Stimulated activated CD4-positive, alpha-beta T cell treated with anti-CD3 and anti-CD28 coated beads, TNF-alpha, amount 100 ng/mL, for 4 hours (primary cell): ENCODE data around the gene MFAP3.

Experiments used
- DNase-seq, 3 experiments: peaks; one replicate each; pipeline ENCODE4 v3.0.0-alpha.2; 2020; ENCODE audit warnings: low read depth in 3 of 3

Gene MFAP3

GRCh38 chr5:154092356-154093141 lies 53.8 kb downstream of the MFAP3 start:
- no peak for DNase-seq

GRCh38 chr5:154093142-154093532 lies 54.4 kb downstream of the MFAP3 start:
- DNase-seq, result no peak

GRCh38 chr5:154095904-154096303 lies 57.1 kb downstream of the MFAP3 start:
- no peak for DNase-seq

- DNase-seq, result no peak
These were observed 58.3 kb downstream of the MFAP3 start for GRCh38 chr5:154097031-154097430.

GRCh38 chr5:154098465-154098864 lies 59.7 kb downstream of the MFAP3 start:
- DNase-seq, result no peak

- DNase-seq, result no peak
These were observed 62.4 kb downstream of the MFAP3 start for GRCh38 chr5:154101184-154101583.

GRCh38 chr5:154103233-154103632 lies 64.5 kb downstream of the MFAP3 start:
- DNase-seq, result no peak
